GM18861 (cell line): ENCODE results near the gene GRIFIN.

Experiments used
- ATAC-seq: cut with Tn5 transposase; IDR thresholded peaks from one replicate; pipeline ENCODE4 v1.9.1; 2021; ENCODE audit not compliant: unreplicated experiment

The GRIFIN gene

GRCh38 chr7:2499719-2500430 lies 23.7 kb upstream of the GRIFIN start:
- ATAC-seq: no peak

- ATAC-seq: no peak
Observed at GRCh38 chr7:2499181-2499580, 23.0 kb upstream of the GRIFIN start.

DNA sequence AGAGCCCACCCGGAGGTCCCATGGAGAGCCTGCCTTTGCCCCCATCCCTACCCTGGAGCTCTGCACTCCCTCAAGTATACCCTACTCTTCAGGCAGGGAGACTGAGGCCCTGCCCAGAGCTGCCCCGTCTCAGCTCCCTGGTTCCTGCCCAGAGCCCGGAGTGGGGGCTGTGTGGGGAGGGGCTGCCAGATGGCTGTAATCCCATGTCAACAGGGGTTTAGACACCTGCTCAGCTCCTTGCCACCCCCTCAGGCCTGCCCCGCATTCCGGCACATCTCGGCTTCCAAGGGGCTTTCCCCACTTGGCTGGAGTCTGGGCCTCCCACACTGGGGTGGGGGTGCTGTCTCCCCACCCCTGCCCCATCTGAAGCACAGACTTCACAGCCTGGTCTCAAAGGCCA lies 22.5 kb upstream of the GRIFIN start:
- no peak for ATAC-seq

GRCh38 chr7:2497500-2498336 lies 21.5 kb upstream of the GRIFIN start:
- no peak for ATAC-seq

GRCh38 chr7:2497065-2497464 lies 20.9 kb upstream of the GRIFIN start:
- ATAC-seq: no peak

- ATAC-seq: no peak
Observed at GRCh38 chr7:2496375-2496774, 20.2 kb upstream of the GRIFIN start.

- ATAC-seq: no peak
Observed at GRCh38 chr7:2495418-2496299, 19.5 kb upstream of the GRIFIN start.

DNA sequence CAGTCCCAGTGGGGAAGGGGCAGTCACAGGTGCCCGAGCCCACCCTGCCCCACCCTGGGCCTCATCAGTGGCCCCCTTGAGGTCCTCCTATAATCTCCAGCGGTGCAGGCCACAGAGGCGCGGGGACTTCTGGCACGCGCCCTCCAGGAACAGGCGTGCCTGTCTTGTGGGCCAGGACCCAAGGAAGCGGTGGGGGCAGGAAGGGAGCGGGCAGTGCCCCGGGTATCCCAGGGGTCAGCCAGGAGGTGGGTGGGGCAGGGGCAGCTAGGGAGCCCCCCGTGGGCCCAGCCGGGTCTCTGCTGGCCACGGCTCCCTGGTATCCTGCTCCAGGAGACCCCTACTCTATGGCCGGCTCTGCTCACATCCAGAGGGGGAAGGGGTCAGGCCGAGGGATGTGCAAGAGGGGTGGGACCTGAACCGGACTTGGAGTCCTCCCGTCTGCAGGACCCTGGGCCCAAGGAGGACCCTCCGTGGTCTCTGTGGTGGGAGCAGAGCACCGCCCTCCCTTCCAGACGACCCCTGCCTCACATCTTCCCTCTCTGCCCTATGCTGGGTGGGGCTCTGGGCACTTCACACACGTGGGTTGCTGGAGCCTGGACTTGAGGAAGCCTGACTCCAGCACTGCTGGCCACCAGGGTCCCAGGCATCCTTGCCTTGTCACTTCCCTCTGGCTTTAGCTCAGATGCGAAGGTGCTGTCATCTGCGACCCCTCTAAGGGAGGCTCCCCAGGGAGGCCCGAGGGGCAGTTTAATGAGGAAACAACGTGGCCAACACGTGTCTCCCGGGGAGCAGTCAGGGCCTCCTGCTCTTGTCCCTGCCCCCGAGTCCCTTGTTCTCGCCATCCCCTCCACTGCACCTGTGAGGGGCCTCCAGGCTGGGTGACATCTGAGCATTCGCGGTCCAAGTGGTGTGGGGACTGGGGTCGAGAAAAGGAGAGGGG lies 18.3 kb upstream of the GRIFIN start:
- ATAC-seq: no peak

- ATAC-seq: no peak
Observed at GRCh38 chr7:2493205-2494164, 17.3 kb upstream of the GRIFIN start.

DNA sequence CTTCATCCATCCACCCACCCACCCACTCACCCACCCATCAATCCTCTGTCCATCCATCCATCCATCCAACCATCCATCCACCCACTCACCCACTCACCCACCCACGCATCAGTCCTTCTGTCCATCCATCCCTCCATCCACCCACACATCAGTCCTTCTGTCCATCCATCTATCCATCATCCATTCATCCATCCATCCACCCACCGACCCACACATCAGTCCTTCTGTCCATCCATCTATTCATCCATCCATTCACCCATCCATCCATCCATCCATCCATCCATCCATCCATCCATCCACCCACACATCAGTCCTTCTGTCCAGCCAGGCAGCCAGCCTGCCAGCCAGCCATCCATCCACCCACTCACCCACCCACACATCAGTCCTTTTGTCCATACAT lies 15.8 kb upstream of the GRIFIN start:
- no peak for ATAC-seq

DNA sequence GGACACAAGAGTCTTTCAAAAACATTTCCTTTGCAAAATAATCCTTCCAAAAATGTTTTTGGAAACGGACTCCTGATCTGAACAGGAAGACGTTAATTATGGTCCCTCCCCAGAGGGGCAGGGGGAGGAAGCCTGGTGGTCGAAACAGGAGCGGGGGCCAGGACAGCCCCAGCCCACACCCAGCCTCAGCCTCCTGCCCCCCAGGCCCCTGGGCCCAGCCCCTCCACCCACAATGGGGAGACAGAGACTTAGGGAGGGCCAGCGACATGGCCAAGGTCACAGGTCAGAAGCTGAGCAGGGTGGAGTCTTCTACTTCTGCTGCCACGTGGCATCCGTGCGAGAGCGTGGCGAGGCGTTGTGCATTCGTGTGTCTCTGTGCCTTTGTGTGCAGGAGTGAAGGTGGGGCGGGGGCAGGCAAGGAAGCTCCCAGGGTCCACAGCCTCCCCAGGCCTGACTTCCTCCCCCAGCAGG lies 14.0 kb upstream of the GRIFIN start:
- no peak for ATAC-seq

DNA sequence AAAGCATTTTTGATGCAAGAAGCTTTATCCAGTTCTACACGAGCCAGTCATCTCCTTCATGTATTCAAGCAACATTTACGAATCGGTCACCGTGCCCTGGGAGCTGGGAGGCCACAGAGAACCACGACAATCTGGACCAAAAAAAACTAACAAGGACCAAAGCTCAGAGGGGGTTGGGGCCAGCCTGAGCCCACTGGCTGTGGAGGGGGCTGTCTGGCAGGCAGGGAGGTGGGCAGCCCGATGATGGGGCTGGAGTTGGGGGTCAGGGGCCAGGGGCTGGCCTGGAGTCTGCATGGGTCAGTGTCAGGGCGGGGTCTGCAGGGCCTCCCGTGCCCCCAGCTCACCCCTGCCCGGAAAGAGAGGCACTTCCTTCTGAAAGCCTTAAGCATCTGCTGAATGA lies 12.5 kb upstream of the GRIFIN start:
- ATAC-seq: no peak

DNA sequence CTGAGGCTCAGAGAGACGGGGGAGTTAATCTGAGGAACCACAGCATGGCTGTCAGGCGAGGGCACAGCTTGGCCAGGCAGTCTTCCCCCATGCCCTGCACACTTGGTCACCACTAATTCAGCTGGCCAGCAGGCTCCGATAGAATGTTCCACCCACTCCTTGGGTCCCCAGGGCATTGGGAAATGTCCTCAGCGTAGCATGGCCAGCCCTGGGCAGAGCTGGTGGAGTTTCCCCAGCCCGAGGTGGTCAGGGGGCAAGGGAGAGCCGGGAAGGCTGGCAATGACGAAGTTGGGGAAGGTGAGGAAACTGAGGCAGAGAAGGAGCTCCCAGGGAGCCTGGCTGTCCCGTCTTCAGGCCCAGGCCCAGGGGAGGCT lies 12.1 kb upstream of the GRIFIN start:
- ATAC-seq: no peak

GRCh38 chr7:2487586-2488271 lies 11.5 kb upstream of the GRIFIN start:
- ATAC-seq: no peak

DNA sequence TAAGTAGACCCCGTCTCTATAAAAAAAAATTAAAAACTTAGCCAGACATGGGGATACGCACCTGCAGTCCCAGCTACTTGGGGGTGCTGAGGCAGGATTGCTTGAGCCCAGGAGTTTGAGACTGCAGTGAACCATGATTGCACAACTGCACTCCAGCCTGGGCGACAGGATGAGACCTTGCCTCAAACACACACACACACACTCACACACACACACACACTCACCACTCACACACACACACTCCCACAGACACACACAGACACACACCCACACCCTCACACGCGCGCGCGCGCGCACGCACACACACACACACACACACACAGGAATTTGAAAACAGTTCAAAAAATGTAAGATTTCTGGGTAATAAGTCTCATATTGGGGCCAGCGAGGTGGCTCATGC lies 8.7 kb upstream of the GRIFIN start:
- ATAC-seq: no peak

DNA sequence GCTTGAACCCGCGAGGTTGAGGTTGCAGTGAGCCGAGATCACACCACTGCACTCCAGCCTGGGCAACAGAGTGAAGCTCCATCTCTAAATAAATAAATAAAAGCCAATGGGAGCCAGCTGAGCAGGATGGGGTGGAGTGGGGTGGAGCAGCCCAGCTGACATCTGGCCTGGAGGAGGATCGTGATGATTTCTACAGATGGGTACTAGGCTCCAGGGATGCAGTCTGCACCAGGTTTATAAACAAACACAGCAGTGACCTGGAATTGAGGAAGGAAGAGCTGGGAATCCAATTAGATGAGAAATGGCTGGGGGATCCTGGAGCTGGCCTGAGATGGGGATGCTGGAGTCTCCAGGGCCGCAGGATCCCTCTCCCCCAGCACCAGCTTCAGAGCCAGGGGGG lies 7.3 kb upstream of the GRIFIN start:
- ATAC-seq: no peak

- ATAC-seq: no peak
Observed at GRCh38 chr7:2482725-2483451, 6.7 kb upstream of the GRIFIN start.

- no peak for ATAC-seq
Observed at GRCh38 chr7:2481195-2481594, 5.0 kb upstream of the GRIFIN start.
